DMS114 treated with DMSO at 0.1 percent for 48 hours (cell line): ENCODE results near the gene EPHA4.

Experiments used
- DNase-seq: peaks from one replicate; lab custom pipeline; 2025; ENCODE audit not compliant: unreplicated experiment; lab: John Stamatoyannopoulos, UW

EPHA4 gene

DNA sequence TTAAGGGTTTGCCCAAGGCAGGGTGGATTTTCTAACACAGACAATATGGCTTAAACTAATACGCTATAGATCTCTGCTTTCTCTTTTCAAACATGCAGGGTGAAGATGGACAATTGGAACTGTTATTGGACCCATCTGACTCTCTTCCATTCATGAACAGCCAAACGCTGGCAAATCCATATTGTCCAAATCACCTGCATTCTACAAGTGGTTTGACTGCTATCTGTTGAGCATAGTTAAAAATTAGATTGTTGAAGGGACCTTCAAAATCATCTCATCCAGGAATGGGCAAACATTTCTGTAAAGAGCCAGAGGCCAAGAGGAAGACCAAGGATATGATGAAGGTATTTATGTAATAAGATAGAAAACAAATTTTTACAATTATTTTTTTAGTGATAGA lies 65.6 kb downstream of the EPHA4 start:
- no peak for DNase-seq

DNA sequence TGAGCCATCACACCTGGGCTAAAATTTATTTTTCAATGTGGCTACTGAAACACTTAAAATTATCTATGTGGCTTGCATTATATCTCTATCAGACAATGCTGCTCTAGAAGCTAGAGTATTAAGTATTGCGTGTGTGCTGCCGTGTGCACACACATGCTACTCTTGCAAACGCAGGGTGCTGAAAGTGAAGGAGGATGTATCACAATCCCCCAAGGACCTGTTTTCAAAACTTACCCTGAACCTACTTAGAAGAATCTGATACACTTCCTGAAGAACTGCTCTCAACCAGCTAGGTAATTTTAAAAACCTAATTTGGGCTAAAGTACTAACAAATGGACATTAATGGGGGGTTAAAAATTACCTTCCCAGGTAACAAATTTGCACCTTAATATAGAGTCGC lies 66.5 kb downstream of the EPHA4 start:
- DNase-seq = no peak

DNA sequence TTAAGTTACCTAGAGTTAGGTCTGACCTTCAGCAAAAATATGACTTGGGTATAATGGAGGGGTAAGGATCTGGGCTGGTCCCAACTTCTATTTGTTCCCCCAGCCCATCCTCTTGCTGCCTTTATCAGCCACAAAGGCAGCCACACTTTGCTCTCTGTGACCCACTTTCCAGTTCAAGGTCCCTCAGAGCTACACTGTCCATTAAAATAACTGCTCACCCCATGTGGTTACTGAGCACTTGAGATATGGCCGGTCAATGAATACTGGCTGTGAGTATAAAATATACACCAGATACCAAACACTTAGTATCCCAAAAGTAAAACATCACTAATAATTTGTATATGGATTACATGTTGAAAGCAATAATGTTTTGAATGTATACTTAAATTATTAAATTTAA lies 67.2 kb downstream of the EPHA4 start:
- DNase-seq = no peak

DNA sequence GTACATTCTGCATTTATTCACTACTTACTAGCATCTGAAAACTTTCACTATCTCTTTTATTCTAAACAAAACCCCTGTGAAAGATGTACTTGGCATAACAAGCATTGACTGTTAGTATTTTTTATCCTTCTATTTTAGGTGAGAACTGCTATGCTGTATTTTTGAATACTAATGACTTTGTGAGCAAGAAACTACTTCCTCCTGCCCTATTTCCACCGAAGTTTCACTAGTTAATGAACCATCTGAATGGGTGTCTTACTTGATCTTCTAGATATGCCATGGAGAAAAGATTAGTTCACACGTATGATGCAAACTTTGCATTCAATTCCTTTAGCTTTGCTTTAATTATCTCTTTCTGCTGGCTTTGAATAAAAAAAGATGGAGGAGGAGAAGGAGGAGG lies 68.1 kb downstream of the EPHA4 start:
- DNase-seq = no peak

DNA sequence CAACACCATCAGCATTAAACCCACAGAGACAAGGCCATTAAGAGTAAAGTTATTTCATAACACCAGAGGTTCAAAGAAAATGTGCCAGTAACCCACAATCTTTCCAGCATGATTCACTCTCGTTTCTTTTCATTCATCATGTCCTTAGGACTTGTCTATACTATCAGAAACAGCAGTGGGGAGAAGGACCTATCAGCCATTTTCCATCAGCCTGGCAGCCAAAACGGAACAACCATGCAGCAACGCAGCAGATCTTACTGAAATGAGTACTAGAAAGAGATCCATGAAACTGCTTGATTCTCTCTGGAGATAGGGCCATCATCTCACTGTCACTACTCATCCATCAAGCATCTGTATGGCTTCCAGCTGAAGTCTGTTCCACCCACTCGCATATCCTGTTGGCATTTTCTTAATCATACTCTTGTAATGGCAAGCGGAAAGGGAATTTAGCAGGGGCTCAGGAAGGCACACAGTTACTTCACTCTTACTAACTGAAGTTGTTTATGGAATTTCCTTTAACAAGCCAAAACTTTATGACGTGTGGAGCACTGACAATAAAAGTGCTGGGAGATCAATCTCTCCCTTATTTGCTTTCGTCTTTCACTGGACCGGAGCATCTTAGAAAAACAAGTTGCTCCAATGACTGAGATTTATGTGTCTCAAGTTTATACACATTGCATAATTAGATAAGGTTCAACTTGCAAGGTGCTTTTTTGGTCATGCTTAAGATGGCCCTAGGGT lies 69.7 kb downstream of the EPHA4 start:
- no peak for DNase-seq

DNA sequence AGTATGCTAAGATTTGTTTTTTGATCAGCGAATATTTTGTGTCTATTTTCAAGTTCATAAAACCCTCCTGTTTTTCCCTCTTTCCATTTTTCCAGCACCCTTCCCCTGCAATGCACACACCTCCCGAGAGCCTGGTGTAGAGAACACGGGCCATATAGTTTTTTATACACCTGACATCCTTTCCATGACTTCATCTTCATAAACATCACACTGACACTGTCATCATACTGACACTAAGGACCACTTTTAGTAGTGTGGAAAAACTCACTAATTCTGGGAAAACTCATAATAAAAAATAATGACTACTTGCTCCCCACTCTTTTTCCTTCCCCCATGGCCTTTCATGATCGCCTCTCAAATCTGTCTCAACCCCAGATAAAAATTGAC lies 70.2 kb downstream of the EPHA4 start:
- DNase-seq = no peak

DNA sequence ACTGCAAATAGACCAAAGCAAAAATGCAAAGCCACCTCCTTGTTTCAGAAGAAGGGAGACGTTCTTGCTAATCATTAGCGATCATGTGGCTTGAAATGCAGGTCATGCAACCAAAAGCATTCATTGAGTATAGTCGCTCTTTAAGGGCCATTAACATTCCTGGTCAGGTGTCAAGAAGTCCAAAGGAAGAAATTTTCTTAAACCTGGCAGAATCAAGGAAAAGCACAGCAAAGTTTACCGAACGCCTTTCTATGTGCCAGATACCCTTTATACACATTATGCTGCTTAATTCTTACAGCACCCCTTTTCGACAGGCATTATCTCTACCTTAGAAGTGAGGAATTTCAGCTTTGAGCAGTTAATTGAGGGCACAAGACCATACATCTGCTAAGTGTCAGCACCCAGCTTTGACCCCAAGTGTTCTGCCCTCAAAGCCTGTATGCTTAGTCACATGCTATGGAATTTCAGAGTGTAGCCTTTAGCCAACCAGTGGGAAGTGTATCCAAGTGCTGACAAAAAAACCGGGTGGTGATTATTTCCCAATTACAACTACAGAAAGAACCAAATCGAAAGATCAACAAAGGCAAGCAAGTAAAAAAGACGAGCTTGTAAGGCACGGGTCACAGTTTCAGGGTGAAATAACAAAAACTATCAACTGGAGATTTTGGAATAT lies 70.8 kb downstream of the EPHA4 start:
- no peak for DNase-seq

DNA sequence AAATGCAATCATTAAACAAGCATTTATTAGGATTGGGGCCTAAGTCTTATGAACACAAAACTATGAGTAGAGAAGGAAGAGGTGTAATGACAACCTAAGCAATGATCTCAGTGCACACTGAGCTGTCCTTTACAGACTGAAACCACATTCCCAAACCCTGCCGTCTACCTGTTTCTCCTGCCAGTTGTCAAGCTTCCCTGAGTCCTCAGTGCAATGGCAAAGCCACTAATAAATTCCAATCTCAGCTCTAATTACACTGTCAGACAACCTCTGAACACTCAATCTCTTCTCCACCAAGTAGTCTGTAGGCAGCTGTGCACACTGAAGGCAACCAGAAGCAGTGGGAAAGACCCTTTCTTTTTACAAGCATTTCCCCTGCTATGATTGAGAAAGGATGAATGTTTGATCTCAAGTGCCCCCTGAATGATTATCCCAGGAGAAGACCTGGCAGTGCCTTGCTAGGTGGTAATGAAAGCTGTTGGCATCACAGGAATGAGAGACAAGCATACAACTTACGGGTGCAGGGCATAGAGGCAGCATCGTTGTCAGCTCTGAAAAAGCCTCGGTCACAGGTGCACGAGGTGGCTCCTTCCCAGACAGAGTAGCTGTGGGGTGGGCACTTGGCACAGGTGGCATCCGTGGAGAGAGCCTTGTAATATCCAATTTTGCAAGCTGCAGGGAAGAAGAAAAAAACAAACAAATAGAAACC lies 71.4 kb downstream of the EPHA4 start:
- DNase-seq = no peak

DNA sequence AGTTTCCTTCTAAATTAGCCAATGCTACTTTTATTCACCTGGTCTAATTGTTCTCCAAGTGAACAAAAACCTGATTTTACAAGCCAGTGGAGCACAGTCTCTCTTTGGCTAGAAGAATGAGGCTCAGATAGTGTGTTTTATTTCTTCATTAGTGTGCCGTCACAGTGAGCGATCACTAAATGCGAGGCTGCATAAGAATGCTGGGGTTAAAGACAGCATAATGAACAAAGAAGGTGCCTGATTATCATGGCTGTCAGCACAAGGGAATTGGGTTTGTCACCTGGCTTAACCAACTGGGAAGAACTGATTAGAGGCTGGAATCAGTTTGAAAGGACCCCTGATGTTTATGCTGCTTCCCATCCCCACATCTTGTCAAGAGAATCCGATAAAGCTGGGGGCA lies 76.4 kb downstream of the EPHA4 start:
- no peak for DNase-seq

DNA sequence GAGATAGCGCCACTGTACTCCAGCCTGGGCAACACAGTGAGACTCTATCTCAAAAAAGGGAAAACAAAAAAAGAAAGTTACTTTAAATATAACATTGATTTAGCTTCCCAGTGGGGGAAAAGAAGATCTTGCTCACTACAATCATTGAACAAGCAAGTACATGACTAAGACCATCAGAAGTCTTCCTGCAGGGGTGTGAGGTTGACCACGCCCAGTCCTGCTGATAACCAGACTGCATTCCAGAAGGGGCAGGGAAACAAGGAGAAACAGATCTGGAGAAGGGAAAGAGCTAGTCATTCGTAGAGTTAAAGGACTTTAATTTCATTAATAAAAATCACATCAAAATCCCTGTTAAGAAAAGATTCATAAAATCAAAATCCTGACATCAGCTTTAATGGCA lies 77.5 kb downstream of the EPHA4 start:
- no peak for DNase-seq

DNA sequence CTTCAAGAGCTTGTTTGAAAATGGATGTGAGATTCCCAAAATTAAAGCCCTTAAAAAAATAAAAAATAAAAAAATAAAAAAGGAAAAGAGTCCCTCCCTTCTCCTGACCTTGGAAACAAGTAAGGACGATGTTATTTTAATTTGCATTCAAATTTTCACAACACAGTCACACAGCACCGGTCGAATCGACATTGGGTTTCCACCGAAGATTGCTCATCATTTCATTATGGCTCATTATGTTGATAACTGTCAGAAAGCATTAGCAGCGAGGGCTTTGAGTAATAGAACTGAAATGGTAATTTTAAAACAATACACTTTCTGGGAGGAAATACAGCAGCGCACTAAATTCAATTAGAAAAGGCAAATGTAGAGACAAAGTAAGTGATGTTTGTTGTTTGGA lies 78.7 kb downstream of the EPHA4 start:
- no peak for DNase-seq

DNA sequence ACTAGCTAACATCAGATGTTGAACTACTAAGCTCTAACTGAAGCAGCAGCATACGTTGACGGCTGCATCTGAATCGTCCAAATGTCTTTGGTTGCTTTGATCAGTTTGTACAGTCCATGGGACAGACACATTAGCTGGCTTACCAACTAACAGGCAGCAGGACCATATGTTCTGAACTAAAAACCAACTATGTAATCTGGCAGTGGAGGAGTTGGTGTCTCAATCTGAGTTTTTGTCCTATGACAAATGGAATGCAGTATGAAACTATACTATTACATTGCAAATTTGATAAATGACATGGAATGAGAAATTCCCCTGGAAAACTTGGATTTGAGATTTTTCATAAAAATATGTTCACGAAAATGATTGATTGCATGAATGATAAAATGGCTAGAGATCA lies 79.5 kb downstream of the EPHA4 start:
- DNase-seq = no peak

DNA sequence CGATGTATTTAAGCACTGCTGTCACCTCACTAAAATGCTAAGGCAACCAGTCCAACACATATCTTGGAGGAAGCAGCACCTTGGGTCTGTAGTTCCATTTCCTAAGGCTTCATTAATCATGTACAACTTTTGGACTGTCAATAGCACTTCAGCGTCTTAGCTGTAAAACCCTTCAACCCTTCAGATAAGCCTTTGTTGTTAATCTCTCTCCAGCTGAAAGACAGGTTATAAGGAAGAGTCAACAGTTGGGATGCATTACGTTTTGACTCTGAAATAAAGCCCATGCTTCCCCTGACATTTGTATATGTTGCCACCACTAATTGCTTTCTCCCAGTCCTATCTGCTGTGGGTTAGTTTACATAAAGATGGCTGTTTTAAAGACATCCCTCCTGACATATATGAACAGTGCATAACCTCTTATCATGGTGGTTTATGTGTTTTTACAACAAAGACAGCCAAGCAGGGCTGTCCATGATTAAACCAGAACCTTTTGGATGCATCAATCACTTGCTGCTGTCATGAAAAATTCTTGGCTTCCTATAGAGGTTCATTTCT lies 81.5 kb downstream of the EPHA4 start:
- no peak for DNase-seq

DNA sequence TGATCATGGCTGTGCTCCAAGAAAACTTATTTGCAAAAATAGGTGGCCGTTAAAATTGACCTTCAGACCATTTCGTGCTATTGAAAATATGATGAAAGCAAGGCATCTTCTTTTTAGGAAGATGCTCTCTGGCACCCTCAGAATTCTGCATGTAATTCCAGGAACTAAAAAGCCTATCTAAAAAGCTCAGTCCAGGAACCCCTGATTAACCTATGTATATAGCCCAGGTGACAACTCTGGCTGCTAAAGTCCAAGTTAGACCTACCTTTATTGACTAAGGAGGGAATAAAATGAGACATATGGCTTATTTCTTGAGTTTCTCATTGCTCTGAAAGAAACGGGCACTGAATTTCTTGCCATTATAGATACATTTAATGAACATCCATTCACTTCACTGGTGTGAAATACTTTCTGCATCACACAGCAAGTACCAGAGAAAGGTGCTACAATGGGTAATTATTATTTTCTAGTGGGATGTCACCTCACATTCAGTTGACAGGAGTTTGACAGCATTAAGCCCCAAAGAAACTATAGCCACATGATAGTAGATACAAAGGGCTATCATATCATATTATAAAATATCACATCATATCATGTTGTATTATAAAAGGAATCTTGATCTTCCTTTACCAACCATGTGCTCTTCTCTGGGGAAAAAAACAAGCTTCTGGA lies 83.8 kb downstream of the EPHA4 start:
- DNase-seq = no peak

DNA sequence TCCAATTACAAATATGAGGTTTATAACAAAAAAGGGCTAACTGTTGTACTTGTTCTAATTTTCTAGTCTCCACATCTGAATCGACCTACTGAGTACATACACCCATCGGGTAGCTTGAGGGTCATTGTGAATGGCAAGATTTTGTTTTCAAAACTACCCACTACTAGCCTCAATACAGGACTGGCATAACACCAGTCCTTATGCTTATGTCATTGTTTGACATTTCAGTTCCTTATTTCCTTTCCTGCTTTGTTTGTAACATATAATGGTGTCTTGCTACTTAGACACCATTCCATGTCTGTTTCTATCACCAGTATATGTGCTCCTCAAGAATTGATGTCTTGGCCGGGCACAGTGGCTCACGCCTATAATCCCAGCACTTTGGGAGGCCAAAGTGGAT lies 86.0 kb downstream of the EPHA4 start:
- DNase-seq = no peak

DNA sequence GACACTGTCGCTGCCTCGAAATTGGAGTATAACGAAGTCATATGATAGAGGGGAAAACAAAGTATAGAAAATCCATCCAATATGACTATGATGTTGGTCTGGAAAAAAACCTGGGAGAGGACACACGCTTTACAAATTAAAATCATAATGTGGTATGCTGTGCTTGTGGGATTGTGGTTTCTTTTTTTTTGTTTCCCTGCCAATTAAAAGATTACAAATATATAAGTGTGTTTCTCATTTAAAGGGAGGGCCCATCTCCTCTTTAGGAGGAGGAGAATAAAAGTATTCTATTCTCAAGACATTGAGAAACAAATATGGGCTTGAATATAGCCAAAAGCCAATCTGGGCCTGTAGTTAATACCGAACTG lies 86.6 kb downstream of the EPHA4 start:
- DNase-seq = no peak

DNA sequence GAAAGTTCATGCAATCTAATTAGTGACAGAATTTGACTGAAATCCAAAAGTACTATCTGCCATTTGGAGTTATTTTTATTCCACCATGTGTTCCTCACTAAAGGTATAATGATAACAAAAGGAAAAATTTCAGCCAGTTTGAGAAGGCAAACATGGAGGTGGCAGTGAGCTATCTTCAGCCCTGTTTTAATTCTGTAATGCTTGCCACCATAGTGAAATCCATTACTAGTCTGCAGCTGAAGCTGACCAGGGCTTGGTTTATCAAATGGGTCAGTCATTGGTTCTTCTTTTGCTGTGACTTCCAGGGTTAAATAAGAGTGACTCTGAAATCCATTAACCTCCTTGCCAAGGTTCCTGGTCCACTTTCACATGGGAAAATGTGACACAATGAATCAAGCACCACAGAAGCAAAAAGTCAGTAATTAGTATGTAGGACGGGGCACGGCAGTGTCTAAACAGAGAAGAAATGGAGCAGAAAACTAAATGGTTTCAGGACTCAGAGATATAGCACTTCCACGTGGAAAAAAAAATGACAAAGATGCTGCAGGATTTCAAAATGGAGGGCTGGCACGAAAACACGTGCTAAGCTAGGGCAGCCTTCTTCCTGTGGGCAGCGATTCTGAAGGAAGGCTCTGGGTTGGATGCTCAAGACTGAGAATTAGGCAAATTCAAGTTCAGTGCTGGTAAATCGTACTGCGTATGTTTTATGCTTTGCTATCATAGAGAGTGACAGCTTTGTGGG lies 87.2 kb downstream of the EPHA4 start:
- no peak for DNase-seq

DNA sequence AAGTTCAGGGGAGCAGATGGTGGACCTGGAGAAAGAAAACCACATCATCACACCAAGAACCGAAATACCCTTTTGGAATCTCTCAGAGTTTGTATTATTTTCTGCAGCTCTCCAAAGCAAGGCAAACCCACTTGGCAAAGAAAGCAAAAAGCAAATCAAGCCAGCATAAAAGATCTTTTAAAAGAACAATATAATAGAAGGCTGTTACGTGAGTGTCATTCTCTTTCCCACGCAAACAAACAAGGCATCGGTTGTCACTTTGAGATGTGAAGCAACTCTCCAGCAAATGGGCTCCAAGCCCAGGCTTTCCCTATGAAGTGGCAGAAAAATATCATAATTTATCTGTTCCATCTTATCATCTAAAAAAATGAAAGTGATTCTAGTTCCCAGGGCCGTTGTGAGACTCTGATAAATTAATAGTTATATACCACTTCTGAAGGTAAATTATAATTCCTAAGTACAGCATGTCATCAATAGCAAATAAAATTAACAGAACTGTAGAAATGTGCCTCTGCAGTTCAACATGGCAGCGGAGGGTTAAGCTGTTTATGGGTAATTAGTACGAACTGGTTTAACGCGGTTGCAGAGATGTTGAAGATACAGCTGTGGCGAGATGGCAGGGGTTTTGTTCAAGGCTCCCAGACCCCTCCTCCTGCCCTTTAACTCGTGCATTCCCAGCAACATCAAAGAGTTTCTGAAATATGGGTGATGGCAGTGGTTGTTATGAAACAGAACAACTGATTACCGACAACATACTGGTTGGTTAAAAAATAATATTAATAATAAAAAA lies 89.2 kb downstream of the EPHA4 start:
- DNase-seq = no peak

DNA sequence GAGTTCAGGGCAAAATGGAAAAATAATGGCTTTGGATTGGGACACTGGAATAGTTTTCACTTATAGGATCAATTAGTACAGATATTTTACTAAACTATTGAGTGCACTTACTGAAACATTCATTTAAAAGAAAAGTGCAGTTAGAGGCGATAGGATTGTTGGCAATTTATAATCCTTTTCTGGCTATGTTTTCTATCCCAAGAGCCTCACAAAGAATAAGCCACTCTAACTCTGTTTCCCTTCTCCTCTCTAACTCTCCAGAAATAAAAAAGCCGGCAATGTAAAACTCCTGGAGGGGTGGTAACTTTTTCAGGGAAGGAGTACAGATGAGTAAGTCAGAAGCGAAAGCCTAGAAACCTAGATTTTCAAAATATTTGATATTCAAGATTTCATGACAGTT lies 91.3 kb downstream of the EPHA4 start:
- DNase-seq = no peak

DNA sequence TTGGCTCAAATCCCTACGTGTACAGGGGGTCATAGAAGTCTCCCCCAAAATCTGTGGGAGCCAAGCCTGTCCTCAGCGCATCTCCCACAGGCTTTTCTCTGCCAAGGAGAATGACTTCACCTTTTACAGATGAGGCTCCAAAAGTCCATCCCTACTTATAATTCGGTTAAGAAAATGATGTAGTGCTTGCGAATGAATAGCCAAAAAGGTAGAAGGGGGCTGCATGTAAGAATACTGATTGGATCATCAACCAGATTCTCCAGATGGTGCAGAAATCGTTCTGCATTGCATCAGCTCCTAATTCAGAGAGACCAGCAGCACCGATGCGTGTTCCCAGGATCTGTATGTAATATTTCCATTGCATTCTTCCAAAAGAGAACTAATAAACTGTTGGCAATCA lies 91.9 kb downstream of the EPHA4 start:
- DNase-seq = no peak
